ENCODE data around the gene FITM2. TPM values are rescaled to one million over a fixed set of nuclear protein-coding genes. Genes with fewer than 3 reads are reported as not detected.

FITM2 gene
- total and polyA plus RNA-seq, 2 donors (not counting 1 experiment from before 2014, with no cell fraction given), result 2.0 to 4.3 TPM

- H3K27ac Mint-ChIP-seq, result no peak overlapping the region
Measured at GRCh38 chr20:44297721-44298120, 13.3 kb downstream of the FITM2 start.

GRCh38 chr20:44296011-44296410, 15.0 kb downstream of the FITM2 start:
- DNase-seq (no peak), ATAC-seq (ENCODE audit: low read depth) (no peak)
- Histone ChIP-seq H3K9me3 (ENCODE audit: control extremely low read depth in 1 of 3, control insufficient read depth in 2 of 3, insufficient read depth in 1 of 3, low read length in 2 of 3) (no peaks in the 10 kb centered on the region), H3K79me2 (ENCODE audit: control insufficient read depth, insufficient read depth, low read length) (no peaks in the 10 kb centered on the region), H3K4me3 (ENCODE audit: control extremely low read depth in 1 of 5, extremely low read depth in 1 of 5, insufficient read depth in 1 of 5, low read depth in 2 of 5, low read length in 4 of 5) (no peak overlapping the region), H3K27me3 (replicated peaks in 1 of 4; ENCODE audit: control extremely low read depth in 1 of 4, control insufficient read depth in 3 of 4, insufficient read depth in 4 of 4, low read length in 3 of 4) (no peaks in the 10 kb centered on the region), H3K27ac (ENCODE audit: low read length in 2 of 2) (no peak overlapping the region), H2AFZ (ENCODE audit: insufficient read depth, low read depth, low read length, poor library complexity, severe bottlenecking) (no peak overlapping the region), H3K4me2 (replicated peaks; ENCODE audit: low read depth, low read length, poor library complexity, severe bottlenecking) (no peak overlapping the region), H3K4me1 (ENCODE audit: control insufficient read depth in 2 of 2, insufficient read depth in 2 of 2, low read length in 2 of 2) (no peaks in the 10 kb centered on the region), H3K9ac (ENCODE audit: low read length) (no peak overlapping the region), H3K36me3 (replicated peaks in 1 of 2; ENCODE audit: control extremely low read depth in 1 of 2, control insufficient read depth in 1 of 2, extremely low read depth in 1 of 2, insufficient read depth in 2 of 2, low read length in 1 of 2) (no peaks in the 10 kb centered on the region), H4K20me1 (ENCODE audit: control insufficient read depth, insufficient read depth, low read length, poor library complexity, severe bottlenecking) (no peaks in the 10 kb centered on the region)
- 86% methylated on average over 1 of the region's 7 CpGs for WGBS (ENCODE audit: insufficient coverage)
- ChIA-PET POLR2A (no interaction called here), CTCF (interaction anchor here (0.7 kb wide), 1 partner anchor 38 kb away, joined by 3 read pairs; no protein-coding TSS in a partner anchor)
- intact Hi-C loops (cut with micrococcal nuclease), result no loop called here
- Mint-ChIP-seq H3K27ac (no peak overlapping the region), H3K9me3 (ENCODE audit: insufficient read depth) (no peaks in the 10 kb centered on the region), H3K27me3 (no peaks in the 10 kb centered on the region), H3K4me1 (no peaks in the 10 kb centered on the region), H3K4me3 (no peak overlapping the region)
- TF ChIP-seq EZH2 (IDR thresholded peaks at IDR 0.05; ENCODE audit: borderline replicate concordance, insufficient read depth, low read depth, low read length, poor library complexity, severe bottlenecking) (no peak), CTCF (IDR thresholded peaks at IDR 0.05) (no peak)

More at GRCh38 chr20:44297721-44298120, 13.3 kb downstream of the FITM2 start:
- H3K27ac ChIP-seq (ENCODE audit: low read length in 2 of 2), result no peak overlapping the region
- intact Hi-C loops (cut with micrococcal nuclease), result no loop called here
- H3K36me3 ChIP-seq (replicated peaks in 1 of 2; ENCODE audit: control extremely low read depth in 1 of 2, control insufficient read depth in 1 of 2, extremely low read depth in 1 of 2, insufficient read depth in 2 of 2, low read length in 1 of 2), result peaks cover 0 to 2% of the 10 kb centered on the region in 2 experiments
- Mint-ChIP-seq H3K27me3 (no peaks in the 10 kb centered on the region), H3K4me1 (no peaks in the 10 kb centered on the region), H3K4me3 (no peak overlapping the region), H3K9me3 (ENCODE audit: insufficient read depth) (no peaks in the 10 kb centered on the region)
- no peak overlapping the region for H3K9ac ChIP-seq (ENCODE audit: low read length)
- no peaks in the 10 kb centered on the region for H3K9me3 ChIP-seq (ENCODE audit: control extremely low read depth in 1 of 3, control insufficient read depth in 2 of 3, insufficient read depth in 1 of 3, low read length in 2 of 3)
- H3K79me2 ChIP-seq (ENCODE audit: control insufficient read depth, insufficient read depth, low read length), result peaks cover 6% of the 10 kb centered on the region
- no peak overlapping the region for H3K4me3 ChIP-seq (ENCODE audit: control extremely low read depth in 1 of 5, extremely low read depth in 1 of 5, insufficient read depth in 1 of 5, low read depth in 2 of 5, low read length in 4 of 5)
- TF ChIP-seq CTCF (IDR thresholded peaks at IDR 0.05), result no peak
- TF ChIP-seq EZH2 (IDR thresholded peaks at IDR 0.05; ENCODE audit: borderline replicate concordance, insufficient read depth, low read depth, low read length, poor library complexity, severe bottlenecking), result no peak
- H2AFZ ChIP-seq (ENCODE audit: insufficient read depth, low read depth, low read length, poor library complexity, severe bottlenecking), result no peak overlapping the region
- no peaks in the 10 kb centered on the region for H3K4me1 ChIP-seq (ENCODE audit: control insufficient read depth in 2 of 2, insufficient read depth in 2 of 2, low read length in 2 of 2)
- ATAC-seq (ENCODE audit: low read depth) (no peak), DNase-seq (no peak)
- CTCF ChIA-PET, result interaction anchor here (0.6 kb wide), 1 partner anchor 92 kb away, joined by 3 read pairs; no protein-coding TSS in a partner anchor
- H3K4me2 ChIP-seq (replicated peaks; ENCODE audit: low read depth, low read length, poor library complexity, severe bottlenecking), result no peak overlapping the region
- H4K20me1 ChIP-seq (ENCODE audit: control insufficient read depth, insufficient read depth, low read length, poor library complexity, severe bottlenecking), result no peaks in the 10 kb centered on the region
- POLR2A ChIA-PET, result no interaction called here
- WGBS (ENCODE audit: insufficient coverage), result 100% methylated on average over 1 of the region's 4 CpGs
- no peaks in the 10 kb centered on the region for H3K27me3 ChIP-seq (replicated peaks in 1 of 4; ENCODE audit: control extremely low read depth in 1 of 4, control insufficient read depth in 3 of 4, insufficient read depth in 4 of 4, low read length in 3 of 4)
